Measurements from ENCODE around the gene CATSPER1.

DNA sequence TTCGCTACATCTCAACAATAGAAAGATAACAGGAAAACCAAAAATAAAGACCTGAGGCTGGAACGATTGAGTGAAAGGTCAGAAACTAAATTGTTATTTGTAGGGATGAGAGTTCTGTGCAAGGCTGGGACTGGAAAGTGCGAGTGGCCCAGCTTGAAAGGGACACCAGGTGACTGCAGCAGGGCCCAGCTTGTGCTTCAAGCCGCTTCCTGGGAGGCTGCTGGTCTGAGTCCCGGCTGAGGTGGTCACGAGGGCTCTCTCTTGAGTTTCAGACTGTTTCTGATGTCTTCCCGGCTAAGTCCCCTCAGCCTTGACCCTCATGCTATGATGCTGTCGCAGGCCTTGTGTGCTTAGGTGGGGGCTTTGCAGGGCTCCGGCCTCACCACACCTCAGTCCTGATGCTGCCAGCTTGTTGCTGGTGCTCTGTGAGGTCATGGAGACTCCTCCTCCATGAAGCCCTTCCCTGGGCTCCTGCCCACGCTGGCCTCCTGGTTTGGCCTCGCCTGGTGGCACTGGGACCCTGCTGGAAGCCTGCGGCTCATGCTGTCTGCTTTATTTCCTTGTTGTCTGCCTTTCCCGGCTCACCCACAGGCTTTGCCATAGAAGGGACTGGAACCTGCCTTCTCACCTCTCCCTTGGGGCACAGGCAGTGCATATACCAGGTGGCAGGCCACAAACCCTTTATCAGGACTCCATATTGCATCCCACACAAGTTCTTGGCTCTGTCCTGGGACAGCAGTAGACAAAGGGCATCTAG lies 20.0 kb downstream of the CATSPER1 start:
- TF ChIP-seq, protein P1, sequence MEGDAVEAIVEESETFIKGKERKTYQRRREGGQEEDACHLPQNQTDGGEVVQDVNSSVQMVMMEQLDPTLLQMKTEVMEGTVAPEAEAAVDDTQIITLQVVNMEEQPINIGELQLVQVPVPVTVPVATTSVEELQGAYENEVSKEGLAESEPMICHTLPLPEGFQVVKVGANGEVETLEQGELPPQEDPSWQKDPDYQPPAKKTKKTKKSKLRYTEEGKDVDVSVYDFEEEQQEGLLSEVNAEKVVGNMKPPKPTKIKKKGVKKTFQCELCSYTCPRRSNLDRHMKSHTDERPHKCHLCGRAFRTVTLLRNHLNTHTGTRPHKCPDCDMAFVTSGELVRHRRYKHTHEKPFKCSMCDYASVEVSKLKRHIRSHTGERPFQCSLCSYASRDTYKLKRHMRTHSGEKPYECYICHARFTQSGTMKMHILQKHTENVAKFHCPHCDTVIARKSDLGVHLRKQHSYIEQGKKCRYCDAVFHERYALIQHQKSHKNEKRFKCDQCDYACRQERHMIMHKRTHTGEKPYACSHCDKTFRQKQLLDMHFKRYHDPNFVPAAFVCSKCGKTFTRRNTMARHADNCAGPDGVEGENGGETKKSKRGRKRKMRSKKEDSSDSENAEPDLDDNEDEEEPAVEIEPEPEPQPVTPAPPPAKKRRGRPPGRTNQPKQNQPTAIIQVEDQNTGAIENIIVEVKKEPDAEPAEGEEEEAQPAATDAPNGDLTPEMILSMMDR (IDR thresholded peaks at IDR 0.05 in 2 of 3, conservative IDR thresholded peaks at IDR 0.05 in 1 of 3; ENCODE audit: borderline replicate concordance in 1 of 3, insufficient read depth in 1 of 3, low read depth in 2 of 3, low read length in 2 of 3) = no peak
- no peak for TF ChIP-seq SP1 (IDR thresholded peaks at IDR 0.05; ENCODE audit: low read depth)
- no peak for TF ChIP-seq ZFX (IDR thresholded peaks at IDR 0.05)
- no peak for TF ChIP-seq CEBPB (IDR thresholded peaks at IDR 0.05; ENCODE audit: low read depth)
- no peak for TF ChIP-seq EZH2phosphoT487 (IDR thresholded peaks at IDR 0.05; ENCODE audit: borderline replicate concordance)
- no peak for TF ChIP-seq POLR2A (IDR thresholded peaks at IDR 0.05; ENCODE audit: borderline replicate concordance, extremely low read depth, insufficient read depth, insufficient read length)
- TF ChIP-seq, protein P2, sequence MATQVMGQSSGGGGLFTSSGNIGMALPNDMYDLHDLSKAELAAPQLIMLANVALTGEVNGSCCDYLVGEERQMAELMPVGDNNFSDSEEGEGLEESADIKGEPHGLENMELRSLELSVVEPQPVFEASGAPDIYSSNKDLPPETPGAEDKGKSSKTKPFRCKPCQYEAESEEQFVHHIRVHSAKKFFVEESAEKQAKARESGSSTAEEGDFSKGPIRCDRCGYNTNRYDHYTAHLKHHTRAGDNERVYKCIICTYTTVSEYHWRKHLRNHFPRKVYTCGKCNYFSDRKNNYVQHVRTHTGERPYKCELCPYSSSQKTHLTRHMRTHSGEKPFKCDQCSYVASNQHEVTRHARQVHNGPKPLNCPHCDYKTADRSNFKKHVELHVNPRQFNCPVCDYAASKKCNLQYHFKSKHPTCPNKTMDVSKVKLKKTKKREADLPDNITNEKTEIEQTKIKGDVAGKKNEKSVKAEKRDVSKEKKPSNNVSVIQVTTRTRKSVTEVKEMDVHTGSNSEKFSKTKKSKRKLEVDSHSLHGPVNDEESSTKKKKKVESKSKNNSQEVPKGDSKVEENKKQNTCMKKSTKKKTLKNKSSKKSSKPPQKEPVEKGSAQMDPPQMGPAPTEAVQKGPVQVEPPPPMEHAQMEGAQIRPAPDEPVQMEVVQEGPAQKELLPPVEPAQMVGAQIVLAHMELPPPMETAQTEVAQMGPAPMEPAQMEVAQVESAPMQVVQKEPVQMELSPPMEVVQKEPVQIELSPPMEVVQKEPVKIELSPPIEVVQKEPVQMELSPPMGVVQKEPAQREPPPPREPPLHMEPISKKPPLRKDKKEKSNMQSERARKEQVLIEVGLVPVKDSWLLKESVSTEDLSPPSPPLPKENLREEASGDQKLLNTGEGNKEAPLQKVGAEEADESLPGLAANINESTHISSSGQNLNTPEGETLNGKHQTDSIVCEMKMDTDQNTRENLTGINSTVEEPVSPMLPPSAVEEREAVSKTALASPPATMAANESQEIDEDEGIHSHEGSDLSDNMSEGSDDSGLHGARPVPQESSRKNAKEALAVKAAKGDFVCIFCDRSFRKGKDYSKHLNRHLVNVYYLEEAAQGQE (IDR thresholded peaks at IDR 0.05; ENCODE audit: low read depth) = no peak
- no peak for TF ChIP-seq SRF (IDR thresholded peaks at IDR 0.05; ENCODE audit: low read depth)
- TF ChIP-seq SIN3A (IDR thresholded peaks at IDR 0.05; ENCODE audit: low read depth) = no peak
- TF ChIP-seq RAD21 (IDR thresholded peaks at IDR 0.05; ENCODE audit: low read depth) = no peak

Data from HCT116 (cell line).